HL-60 (cell line): ENCODE measurements around the gene KCNT1.

Experiments used
- DNase-seq, 2 experiments: peaks; one replicate each; pipeline ENCODE4 v3.0.0-alpha.2; 2010 to 2020; ENCODE audit warnings: low read depth in 1 of 2, low spot score in 1 of 2
- H3K27ac ChIP-seq: fragments of 250-450 bp; sonication (Bioruptor Pico); replicated peaks from 2 replicates; pipeline ENCODE4 v1.5.1; 2020; ENCODE audit warnings: mild to moderate bottlenecking, moderate library complexity
- H3K27me3 ChIP-seq: fragments of 250-450 bp; sonication (Bioruptor Pico); 2 replicates; pipeline ENCODE4 v1.5.1; 2021; ENCODE audit warnings: mild to moderate bottlenecking, moderate library complexity; ENCODE audit not compliant: insufficient read depth, poor library complexity, severe bottlenecking
- H3K4me3 ChIP-seq: replicated peaks from 2 replicates; pipeline ENCODE4 v1.5.1; 2011; ENCODE audit warnings: mild to moderate bottlenecking, control low read depth, low read length; ENCODE audit not compliant: insufficient read depth
- CTCF ChIP-seq: IDR thresholded peaks from one replicate; pipeline ENCODE4 v1.5.1; 2011; ENCODE audit warnings: low read length, control low read depth, inconsistent platforms; ENCODE audit not compliant: insufficient read depth
- GABPA ChIP-seq: IDR thresholded peaks from 2 replicates; pipeline ENCODE4 v1.6.1; 2012; ENCODE audit warnings: low read depth
- POLR2AphosphoS5 ChIP-seq: IDR thresholded peaks from 2 replicates; pipeline ENCODE4 v1.6.1; 2012; ENCODE audit warnings: low read depth
- REST ChIP-seq: IDR thresholded peaks from 2 replicates; pipeline ENCODE4 v1.6.1; 2012; ENCODE audit warnings: low read depth; ENCODE audit not compliant: insufficient replicate concordance
- SPI1 ChIP-seq: IDR thresholded peaks from 2 replicates; pipeline ENCODE4 v1.6.1; 2012; ENCODE audit warnings: low read depth, mild to moderate bottlenecking, borderline replicate concordance

KCNT1 gene

GRCh38 chr9:135743021-135743420 lies 41.0 kb downstream of the KCNT1 start:
- no peak for TF ChIP-seq SPI1
- no peak for TF ChIP-seq REST
- TF ChIP-seq CTCF, result no peak
- no peak for TF ChIP-seq POLR2AphosphoS5
- no peak for TF ChIP-seq GABPA
- Histone ChIP-seq H3K4me3 (no peak overlapping the region), H3K27ac (no peak overlapping the region), H3K27me3 (no peaks in the 10 kb centered on the region)
- DNase-seq, result no peak

GRCh38 chr9:135743546-135744332 lies 41.8 kb downstream of the KCNT1 start:
- no peak overlapping the region for H3K27ac ChIP-seq
- no peak for DNase-seq
- no peak overlapping the region for H3K4me3 ChIP-seq
- no peak for TF ChIP-seq CTCF
- TF ChIP-seq REST, result no peak
- no peak for TF ChIP-seq SPI1
- TF ChIP-seq POLR2AphosphoS5, result no peak
- H3K27me3 ChIP-seq, result no peaks in the 10 kb centered on the region

GRCh38 chr9:135744333-135745070 lies 42.5 kb downstream of the KCNT1 start:
- TF ChIP-seq GABPA (no peak), SPI1 (no peak), POLR2AphosphoS5 (no peak), REST (no peak), CTCF (no peak)
- no peak overlapping the region for H3K27ac ChIP-seq
- DNase-seq, result no peak
- no peak overlapping the region for H3K4me3 ChIP-seq
- no peaks in the 10 kb centered on the region for H3K27me3 ChIP-seq
